Left colon (tissue), 2 donors: Measurements from ENCODE around the gene FAM20C. TPM values are rescaled to one million over a fixed set of nuclear protein-coding genes. Genes with fewer than 3 reads are reported as not detected.
"Not testable (repeated sequence)": the region's sequence is repeated elsewhere in the genome, so short reads cannot be mapped to it uniquely, and the experiment has no call there.

Experiments used
- ATAC-seq: fragments of 200-7000 bp; cut with Tn5 transposase; one replicate; pipeline ENCODE4 v1.9.1; 2020; ENCODE audit warnings: mild to moderate bottlenecking, moderate library complexity
- DNase-seq, 2 donors: peaks; one replicate each; pipeline ENCODE4 v3.0.0-alpha.2; 2020
- intact Hi-C, 2 donors: fragments of 100-400 bp; cut with DNase I in 1 of 2; cut with micrococcal nuclease in 1 of 2; formaldehyde crosslinking; loops; one replicate each; pipeline versions ENCODE4 v1.11.2 to v1.14.0; 2022; cut with DNase I, micrococcal nuclease
- total RNA-seq, 2 donors: library from RNA; stranded (reverse); fragmentation: NEBNext Ultra II Directional; extraction: Animal tissue kit (Norgen Biotek cat#: 25700); gene quantifications; one replicate each; pipeline ENCODE4 v1.2.1, GENCODE V29; 2021
- donor health status: DM: no; HTN: no; CAD: no.
- donor health status: DM: yes; HTN: yes; CAD: no.

FAM20C gene
- total RNA-seq, 2 donors from 2014 or later = 11.3 to 16.9 TPM

- DNase-seq = no peak
- intact Hi-C loops = no loop called here
- ATAC-seq = no peak
Measured at GRCh38 chr7:170551-171363, 21.6 kb upstream of the FAM20C start.

DNA sequence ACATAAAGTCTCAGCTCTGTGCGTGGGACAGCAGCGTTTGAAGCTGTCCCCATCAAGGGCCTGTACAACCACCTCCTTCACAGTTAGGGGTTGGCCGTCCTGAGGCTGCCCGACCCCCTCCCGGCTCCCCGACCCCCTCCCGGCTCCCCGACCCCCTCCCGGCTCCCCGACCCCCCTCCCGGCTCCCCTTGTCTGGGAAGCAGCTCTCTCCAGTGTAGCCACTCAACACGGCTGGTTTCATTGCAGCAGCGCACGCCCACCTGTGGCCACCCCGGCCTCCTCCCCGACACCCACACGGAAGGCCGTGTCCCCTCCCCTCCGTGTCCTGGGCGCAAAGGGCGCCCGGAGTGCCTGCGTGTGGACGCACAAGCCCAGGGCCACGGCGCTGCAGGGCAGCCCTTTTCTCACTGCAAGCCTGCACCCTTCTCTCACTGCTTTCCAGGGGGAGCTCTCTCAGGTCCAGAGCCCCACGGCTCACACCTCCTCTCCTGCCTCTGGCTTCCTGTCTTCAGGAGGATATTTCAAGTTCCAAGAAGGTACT lies 20.9 kb upstream of the FAM20C start:
- intact Hi-C loops = no loop called here
- no peak for DNase-seq
- no peak for ATAC-seq

GRCh38 chr7:171912-172515 lies 20.4 kb upstream of the FAM20C start:
- no peak for DNase-seq
- intact Hi-C loops = no loop called here
- ATAC-seq = no peak

DNA sequence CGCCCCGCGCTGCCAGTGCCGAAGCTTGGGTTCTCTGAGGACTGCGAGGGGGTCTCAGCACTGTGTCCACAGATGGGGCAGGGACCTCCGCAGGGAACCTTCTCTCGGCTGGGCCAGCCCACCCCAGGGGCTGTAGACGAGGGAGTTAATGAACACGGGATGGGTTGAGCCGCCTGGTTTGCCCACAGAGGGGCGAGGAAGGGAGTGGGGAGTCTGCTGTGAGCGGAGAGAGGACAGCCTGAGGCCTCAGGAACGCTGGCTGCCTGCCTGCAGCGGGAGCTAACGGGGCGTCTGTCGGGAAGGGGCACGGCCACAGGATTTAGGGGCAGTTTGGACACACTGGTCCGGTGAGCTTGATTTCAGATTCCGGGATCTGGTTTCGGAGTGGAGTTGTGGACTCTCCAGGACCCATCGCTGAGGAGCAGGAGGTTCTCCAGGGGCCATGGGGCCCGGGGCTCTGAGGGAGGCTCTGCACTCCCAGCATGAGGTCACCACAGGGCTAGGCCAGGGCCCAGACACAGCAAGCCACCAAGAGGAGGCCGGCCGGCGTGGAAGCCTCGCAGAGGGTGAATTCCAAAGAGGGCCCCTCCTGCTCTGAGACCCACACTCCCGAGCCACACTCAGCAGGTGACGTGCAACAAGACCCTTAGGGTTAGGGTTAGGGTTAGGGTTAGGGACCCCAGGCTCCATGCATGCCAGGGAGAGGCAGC lies 19.0 kb upstream of the FAM20C start:
- intact Hi-C loops = no loop called here
- no peak for ATAC-seq
- DNase-seq = no peak

DNA sequence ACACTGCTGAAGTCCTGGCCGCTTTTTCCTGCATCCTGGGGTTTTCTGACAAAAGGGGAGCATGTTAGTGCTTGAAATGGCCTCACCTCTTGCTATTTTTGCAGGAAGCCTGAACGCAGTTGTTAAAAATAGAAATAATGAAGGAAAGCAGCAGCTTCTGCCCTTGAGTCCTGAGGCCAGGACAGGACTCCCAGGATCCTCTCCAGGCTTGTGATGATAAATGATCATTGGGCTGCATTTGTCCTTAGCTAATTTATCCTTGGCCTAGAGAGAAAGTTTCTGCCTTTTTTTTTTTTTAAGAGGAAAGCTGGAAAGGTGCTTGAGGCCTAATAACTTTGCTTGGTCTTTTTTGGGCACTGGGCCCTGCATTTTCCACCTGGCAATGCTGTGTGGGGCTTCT lies 17.7 kb upstream of the FAM20C start:
- intact Hi-C loops = no loop called here
- ATAC-seq (no peak), DNase-seq (no peak)

- no peak for ATAC-seq
- DNase-seq = no peak
- intact Hi-C loops = no loop called here
Measured at GRCh38 chr7:175955-176354, 16.4 kb upstream of the FAM20C start.

GRCh38 chr7:176381-176780 lies 16.0 kb upstream of the FAM20C start:
- intact Hi-C loops = no loop called here
- no peak for ATAC-seq
- DNase-seq = no peak

DNA sequence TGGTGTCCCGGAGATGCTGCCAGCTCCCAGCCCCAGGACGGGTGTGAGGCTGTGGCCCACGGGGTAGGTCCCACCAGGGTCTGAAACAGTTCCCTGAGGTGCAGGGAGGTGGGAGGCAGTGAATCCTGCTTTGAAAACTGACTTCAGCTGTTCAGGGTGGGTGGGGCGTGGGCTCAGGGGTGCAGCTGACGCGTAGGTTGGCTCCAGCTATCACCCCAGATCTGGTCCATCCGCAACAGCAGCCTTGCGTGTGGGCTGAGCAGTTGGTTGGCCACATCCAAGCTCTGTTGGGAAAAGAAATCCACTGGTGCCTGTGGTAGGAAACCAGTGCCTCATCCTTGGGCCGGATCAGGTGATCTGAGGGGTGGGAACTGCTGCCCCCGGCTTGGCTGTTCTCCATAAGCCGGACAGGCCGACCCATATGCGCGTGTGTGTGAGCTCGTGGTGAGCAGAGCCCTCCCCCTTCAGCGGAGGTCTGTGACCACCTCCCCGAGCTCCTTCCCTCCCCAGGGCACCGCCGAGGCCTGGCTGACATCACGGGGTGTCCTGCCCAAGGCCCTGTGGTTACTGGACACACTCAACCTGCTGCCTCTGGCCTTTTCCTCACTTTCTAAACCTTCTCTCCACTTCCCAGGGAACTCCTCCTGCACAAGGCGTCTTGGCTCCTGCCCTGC lies 15.4 kb upstream of the FAM20C start:
- intact Hi-C loops = no loop called here
- no peak for ATAC-seq
- no peak for DNase-seq

- intact Hi-C loops = no loop called here
- DNase-seq (no peak), ATAC-seq (no peak)
Measured at GRCh38 chr7:178444-178843, 13.9 kb upstream of the FAM20C start.

DNA sequence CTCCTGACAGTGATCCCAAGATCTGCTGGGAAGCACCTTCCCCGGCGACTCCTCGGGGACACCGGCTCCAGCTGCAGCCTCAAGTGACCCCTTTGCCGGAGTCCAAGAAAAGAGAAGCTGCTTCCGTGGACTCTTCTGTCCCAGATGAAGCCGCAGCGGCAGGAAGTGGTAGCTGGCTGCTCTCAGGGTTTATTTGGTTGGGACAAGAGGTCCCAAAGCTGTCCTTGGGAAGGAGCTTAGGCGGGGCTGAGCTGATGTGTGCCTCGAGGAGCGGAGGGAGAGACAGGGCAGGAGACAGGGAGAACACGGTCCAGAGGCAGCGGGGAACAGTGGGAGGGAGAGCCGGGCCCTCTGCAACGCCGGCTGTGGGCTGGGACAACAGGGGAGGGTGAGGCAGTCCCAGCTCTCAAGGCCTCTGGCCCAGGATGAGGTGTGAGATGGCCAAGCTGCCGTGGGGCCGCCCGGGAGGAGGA lies 13.1 kb upstream of the FAM20C start:
- DNase-seq = no peak
- ATAC-seq = no peak
- intact Hi-C loops = no loop called here

GRCh38 chr7:179948-180694 lies 12.2 kb upstream of the FAM20C start:
- ATAC-seq (no peak), DNase-seq (no peak)
- intact Hi-C loops = no loop called here

DNA sequence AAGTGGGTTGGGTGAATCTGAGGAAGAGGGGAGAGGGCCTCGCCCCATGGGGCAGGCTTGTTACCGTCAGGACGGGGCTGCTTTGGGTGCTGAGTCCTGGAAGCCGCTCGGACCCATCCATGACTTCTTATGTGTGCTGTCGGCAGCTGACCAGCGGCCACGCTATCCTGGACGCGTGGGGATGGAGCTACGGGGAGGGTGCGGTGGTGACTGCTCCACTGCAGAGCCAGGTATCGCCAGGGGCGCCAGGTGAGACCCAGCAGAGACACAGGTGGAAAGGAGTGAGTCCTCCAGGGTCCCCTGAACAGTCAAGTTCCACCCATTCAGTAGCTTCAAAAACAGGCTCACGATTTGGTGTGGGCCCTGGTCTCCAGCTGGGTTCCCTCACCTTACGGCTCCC lies 10.6 kb upstream of the FAM20C start:
- intact Hi-C loops = no loop called here
- DNase-seq (no peak), ATAC-seq (no peak)

GRCh38 chr7:182502-182901 lies 9.9 kb upstream of the FAM20C start:
- DNase-seq, intact Hi-C loops: not testable (repeated sequence)
- peak; percentile 73 for ATAC-seq

DNA sequence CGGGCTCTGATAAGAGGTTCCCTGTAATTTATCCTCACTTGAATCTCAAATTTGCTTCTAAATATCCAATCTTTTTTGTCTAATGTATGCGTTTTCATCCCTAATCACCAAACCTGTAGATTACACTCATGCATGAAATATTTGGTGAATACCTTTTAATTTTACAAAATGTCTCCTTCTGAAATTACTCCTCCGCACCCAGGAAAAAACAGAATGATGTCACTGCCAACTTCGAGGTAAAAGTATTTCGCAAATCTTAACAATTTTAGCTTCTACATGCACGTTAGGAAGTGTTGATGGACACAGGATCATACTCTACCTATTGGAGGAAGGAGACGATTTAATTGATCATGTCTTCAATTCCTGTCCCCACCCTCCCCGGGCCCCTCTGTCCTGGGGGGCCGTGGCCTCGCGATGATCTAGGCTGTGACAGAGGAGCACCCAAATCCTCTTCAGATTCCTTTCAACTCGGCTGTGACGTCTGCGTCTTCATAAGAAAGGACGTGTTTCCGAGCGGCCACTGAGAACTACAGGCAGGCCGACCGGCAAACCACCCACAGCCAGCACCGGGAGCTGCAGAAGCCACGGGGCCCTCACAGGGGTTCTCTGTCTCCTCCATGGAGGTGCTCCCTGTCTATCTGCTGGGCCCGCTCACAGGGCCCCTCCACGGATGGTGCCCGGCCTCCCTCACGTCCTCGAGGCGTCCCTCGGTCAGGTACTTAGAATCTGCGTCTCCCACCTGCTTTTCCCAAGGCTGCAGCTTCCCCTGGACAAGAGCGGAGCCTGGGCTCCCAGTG lies 8.7 kb upstream of the FAM20C start:
- ATAC-seq (no peak), DNase-seq (no peak)
- intact Hi-C loops = no loop called here

GRCh38 chr7:184294-185264 lies 7.8 kb upstream of the FAM20C start:
- ATAC-seq = no peak
- DNase-seq = no peak
- intact Hi-C loops = no loop called here

GRCh38 chr7:186516-187113 lies 5.8 kb upstream of the FAM20C start:
- ATAC-seq (no peak), DNase-seq (no peak)
- intact Hi-C loops = no loop called here
